Gastrocnemius medialis (tissue), 4 donors: Measurements from ENCODE around the gene TMEM121.

Experiments
- CTCF ChIP-seq, 5 experiments: fragments of 450-650 bp in 3 of 5; fragments of 200-600 bp in 2 of 5; sonication (generic) in 2 of 5; IDR thresholded peaks in 4 of 5; conservative IDR thresholded peaks in 1 of 5; 1 replicate in 4 of 5; 2 replicates in 1 of 5; pipeline ENCODE4 v1.5.1; 2016 to 2019; ENCODE audit warnings: antibody characterized with exemption in 5 of 5, mild to moderate bottlenecking in 3 of 5, moderate library complexity in 3 of 5
- POLR2A ChIP-seq, 2 donors: fragments of 450-650 bp; IDR thresholded peaks; one replicate each; pipeline ENCODE4 v1.6.1; 2017; ENCODE audit warnings: antibody characterized with exemption in 2 of 2, mild to moderate bottlenecking in 2 of 2, moderate library complexity in 2 of 2

DNA sequence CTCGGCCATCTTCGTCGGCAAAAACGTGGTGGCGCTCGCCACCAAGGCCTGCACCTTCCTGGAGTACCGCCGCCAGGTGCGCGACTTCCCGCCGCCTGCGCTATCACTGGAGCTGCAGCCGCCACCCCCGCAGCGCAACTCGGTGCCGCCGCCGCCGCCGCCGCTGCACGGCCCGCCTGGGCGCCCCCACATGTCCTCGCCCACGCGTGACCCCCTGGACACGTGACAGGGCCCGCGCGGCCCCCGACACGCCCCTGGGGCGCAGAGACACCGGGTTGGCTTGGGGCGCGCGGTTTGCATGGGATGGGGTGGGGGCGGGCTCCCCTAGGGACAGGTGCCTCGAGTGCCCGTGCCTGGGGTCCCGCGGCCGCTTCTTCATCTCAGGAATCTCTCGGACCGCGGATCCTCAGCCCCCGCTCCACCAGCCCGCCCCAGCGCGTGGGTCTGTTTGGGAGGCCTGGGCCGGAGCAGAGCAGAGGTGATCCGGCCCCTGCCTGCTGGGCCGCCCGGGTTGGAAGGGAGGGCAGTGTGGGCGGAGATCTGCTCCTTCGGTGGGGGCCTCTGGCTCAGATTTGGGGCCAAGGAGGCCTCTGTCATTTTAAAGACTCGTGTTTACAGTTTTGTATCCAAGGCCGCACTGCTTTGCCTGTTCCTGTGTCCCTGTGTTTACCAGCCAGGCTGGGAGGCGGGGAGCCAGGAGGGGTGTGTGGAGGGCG is 3.3 kb downstream of the TMEM121 start:
- TF ChIP-seq CTCF (IDR thresholded peaks at IDR 0.05 in 4 of 5, conservative IDR thresholded peaks at IDR 0.05 in 1 of 5), result no peak
- no peak for TF ChIP-seq POLR2A (IDR thresholded peaks at IDR 0.05)
